NCI-H146 treated with DMSO at 0.1 percent for 48 hours (cell line): Measurements from ENCODE around the gene CAMKV.
A peak's percentile ranks its signal among the peaks of the same experiment; 100 is the strongest.

Experiments
- DNase-seq: peaks from one replicate; lab custom pipeline; 2025; ENCODE audit not compliant: unreplicated experiment; lab: John Stamatoyannopoulos, UW

CAMKV gene

GRCh38 chr3:49898991-49899390 lies 29.3 kb upstream of the CAMKV start:
- no peak for DNase-seq

GRCh38 chr3:49896345-49896744 lies 26.6 kb upstream of the CAMKV start:
- DNase-seq = no peak

- DNase-seq = no peak
Measured at GRCh38 chr3:49895791-49896190, 26.1 kb upstream of the CAMKV start.

GRCh38 chr3:49889296-49889695 lies 19.6 kb upstream of the CAMKV start:
- no peak for DNase-seq

- DNase-seq = no peak
Measured at GRCh38 chr3:49886922-49887265, 17.2 kb upstream of the CAMKV start.

GRCh38 chr3:49883998-49884397 lies 14.3 kb upstream of the CAMKV start:
- no peak for DNase-seq

GRCh38 chr3:49882166-49882565 lies 12.5 kb upstream of the CAMKV start:
- no peak for DNase-seq

GRCh38 chr3:49880581-49881315 lies 11.0 kb upstream of the CAMKV start:
- no peak for DNase-seq

GRCh38 chr3:49879721-49880120 lies 10.0 kb upstream of the CAMKV start:
- no peak for DNase-seq

- DNase-seq = no peak
Measured at GRCh38 chr3:49878686-49879085, 9.0 kb upstream of the CAMKV start.

GRCh38 chr3:49877716-49878115 lies 8.0 kb upstream of the CAMKV start:
- DNase-seq = no peak

GRCh38 chr3:49876567-49876966 lies 6.9 kb upstream of the CAMKV start:
- DNase-seq = no peak

- DNase-seq = no peak
Measured at GRCh38 chr3:49873623-49874022, 3.9 kb upstream of the CAMKV start.

GRCh38 chr3:49872801-49873281 lies 3.1 kb upstream of the CAMKV start:
- no peak for DNase-seq

- no peak for DNase-seq
Measured at GRCh38 chr3:49871531-49872153, 1.9 kb upstream of the CAMKV start.

- peak; percentile 7 for DNase-seq
Measured at GRCh38 chr3:49868862-49869466, 742 bp downstream of the CAMKV start.

- no peak for DNase-seq
Measured at GRCh38 chr3:49867871-49868321, 1.8 kb downstream of the CAMKV start.

- DNase-seq = no peak
Measured at GRCh38 chr3:49867400-49867799, 2.3 kb downstream of the CAMKV start.

GRCh38 chr3:49865198-49865784 lies 4.4 kb downstream of the CAMKV start:
- DNase-seq = no peak

GRCh38 chr3:49864505-49864904 lies 5.2 kb downstream of the CAMKV start:
- no peak for DNase-seq

- no peak for DNase-seq
Measured at GRCh38 chr3:49859576-49860305, 10.0 kb downstream of the CAMKV start.
